Measurements from ENCODE around the gene GANAB. TPM values are rescaled to one million over a fixed set of nuclear protein-coding genes. Genes with fewer than 3 reads are reported as not detected.

The GANAB gene
- total and polyA plus RNA-seq, 4 donors, result 104 to 266 (median 168) TPM

DNA sequence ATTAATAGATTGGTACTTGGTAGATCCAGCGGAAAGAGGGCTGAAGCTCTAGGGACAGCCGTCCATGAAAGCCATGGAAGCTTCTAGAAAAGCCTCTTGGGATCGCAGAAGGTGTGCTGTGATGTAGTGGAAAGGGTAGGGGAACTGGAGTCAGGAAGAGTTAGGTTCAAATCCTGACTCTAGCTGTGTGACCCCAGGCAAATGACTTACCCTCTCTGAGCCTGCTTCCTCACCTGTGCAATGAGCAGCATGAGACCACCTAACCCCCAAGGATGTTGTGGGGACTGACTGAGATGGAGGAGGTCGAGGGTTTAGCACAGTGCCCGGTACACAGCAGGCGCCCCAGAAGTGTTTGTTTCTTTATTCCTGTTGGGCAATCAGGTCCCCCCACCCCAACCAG lies 36.0 kb downstream of the GANAB start:
- H3K27ac ChIP-seq (ENCODE audit: low read depth in 1 of 2, low read length in 1 of 2), result peak overlapping the region in 1 of 2 donors; percentile 17
- no peak for ATAC-seq (ENCODE audit: insufficient read depth, low FRiP score)
- no peak for DNase-seq
- peaks cover 0 to 31% (median 8%) of the 10 kb centered on the region in 4 donors for H3K36me3 ChIP-seq (ENCODE audit: control insufficient read depth in 4 of 4, insufficient read depth in 4 of 4, low read length in 4 of 4)
- TF ChIP-seq, protein P1, sequence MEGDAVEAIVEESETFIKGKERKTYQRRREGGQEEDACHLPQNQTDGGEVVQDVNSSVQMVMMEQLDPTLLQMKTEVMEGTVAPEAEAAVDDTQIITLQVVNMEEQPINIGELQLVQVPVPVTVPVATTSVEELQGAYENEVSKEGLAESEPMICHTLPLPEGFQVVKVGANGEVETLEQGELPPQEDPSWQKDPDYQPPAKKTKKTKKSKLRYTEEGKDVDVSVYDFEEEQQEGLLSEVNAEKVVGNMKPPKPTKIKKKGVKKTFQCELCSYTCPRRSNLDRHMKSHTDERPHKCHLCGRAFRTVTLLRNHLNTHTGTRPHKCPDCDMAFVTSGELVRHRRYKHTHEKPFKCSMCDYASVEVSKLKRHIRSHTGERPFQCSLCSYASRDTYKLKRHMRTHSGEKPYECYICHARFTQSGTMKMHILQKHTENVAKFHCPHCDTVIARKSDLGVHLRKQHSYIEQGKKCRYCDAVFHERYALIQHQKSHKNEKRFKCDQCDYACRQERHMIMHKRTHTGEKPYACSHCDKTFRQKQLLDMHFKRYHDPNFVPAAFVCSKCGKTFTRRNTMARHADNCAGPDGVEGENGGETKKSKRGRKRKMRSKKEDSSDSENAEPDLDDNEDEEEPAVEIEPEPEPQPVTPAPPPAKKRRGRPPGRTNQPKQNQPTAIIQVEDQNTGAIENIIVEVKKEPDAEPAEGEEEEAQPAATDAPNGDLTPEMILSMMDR (IDR thresholded peaks at IDR 0.05; ENCODE audit: control extremely low read depth, extremely low read depth), result no peak
- 81 to 88% methylated on average over 6 of the region's 6 CpGs for WGBS, 2 donors
- H3K27me3 ChIP-seq (ENCODE audit: control insufficient read depth in 3 of 3, insufficient read depth in 3 of 3, low read length in 2 of 3), result no peaks in the 10 kb centered on the region
- no peak overlapping the region for H3K4me3 ChIP-seq
- H3K4me1 ChIP-seq (ENCODE audit: control insufficient read depth in 5 of 5, insufficient read depth in 5 of 5, low read length in 5 of 5), result peaks cover 0 to 15% (median 6%) of the 10 kb centered on the region in 5 donors
- no peaks in the 10 kb centered on the region for H3K9me3 ChIP-seq (ENCODE audit: control insufficient read depth in 4 of 4, insufficient read depth in 3 of 4, low read length in 3 of 4)
- no peak overlapping the region for H3K9ac ChIP-seq (ENCODE audit: insufficient read depth in 1 of 2, low read length in 2 of 2)

GRCh38 chr11:62608776-62609175 lies 37.6 kb downstream of the GANAB start:
- Histone ChIP-seq H3K4me1 (ENCODE audit: control insufficient read depth in 5 of 5, insufficient read depth in 5 of 5, low read length in 5 of 5) (peaks cover 0 to 15% (median 6%) of the 10 kb centered on the region in 5 donors), H3K27me3 (ENCODE audit: control insufficient read depth in 3 of 3, insufficient read depth in 3 of 3, low read length in 2 of 3) (no peaks in the 10 kb centered on the region), H3K4me3 (no peak overlapping the region), H3K9ac (ENCODE audit: insufficient read depth in 1 of 2, low read length in 2 of 2) (no peak overlapping the region), H3K36me3 (ENCODE audit: control insufficient read depth in 4 of 4, insufficient read depth in 4 of 4, low read length in 4 of 4) (peaks cover 0 to 38% (median 18%) of the 10 kb centered on the region in 4 donors), H3K9me3 (ENCODE audit: control insufficient read depth in 4 of 4, insufficient read depth in 3 of 4, low read length in 3 of 4) (no peaks in the 10 kb centered on the region), H3K27ac (ENCODE audit: low read depth in 1 of 2, low read length in 1 of 2) (no peak overlapping the region)
- DNase-seq (no peak), ATAC-seq (ENCODE audit: insufficient read depth, low FRiP score) (no peak)
- TF ChIP-seq, protein P1 (IDR thresholded peaks at IDR 0.05; ENCODE audit: control extremely low read depth, extremely low read depth), result no peak
- WGBS, 2 donors, result 94 to 97% methylated on average over 12 of the region's 12 CpGs

DNA sequence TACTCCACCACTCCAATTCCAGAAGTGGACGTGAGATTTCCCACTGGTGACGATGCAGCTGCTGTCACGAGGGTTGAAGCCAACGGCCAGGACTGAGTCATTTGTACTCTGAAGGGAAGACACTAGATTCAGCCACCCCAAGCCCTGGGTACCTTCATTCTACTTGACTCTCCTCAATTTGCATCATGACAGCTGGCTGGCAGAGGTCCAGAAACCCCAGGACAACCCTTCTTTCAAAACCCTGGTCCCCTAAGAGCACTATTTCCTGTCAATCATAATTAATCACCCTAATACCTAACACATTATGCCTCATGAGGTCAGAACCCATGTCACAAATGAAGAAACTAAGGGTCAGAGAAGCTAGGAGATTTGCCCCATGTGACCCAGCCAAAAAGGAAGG lies 38.7 kb downstream of the GANAB start:
- no peak for DNase-seq
- H3K27ac ChIP-seq (ENCODE audit: low read depth in 1 of 2, low read length in 1 of 2), result no peak overlapping the region
- peaks cover 0 to 40% (median 18%) of the 10 kb centered on the region in 4 donors for H3K36me3 ChIP-seq (ENCODE audit: control insufficient read depth in 4 of 4, insufficient read depth in 4 of 4, low read length in 4 of 4)

More for the DNA sequence above, 38.7 kb downstream of the GANAB start:
- Histone ChIP-seq H3K4me1 (ENCODE audit: control insufficient read depth in 5 of 5, insufficient read depth in 5 of 5, low read length in 5 of 5) (peaks cover 0 to 19% (median 10%) of the 10 kb centered on the region in 5 donors), H3K4me3 (no peak overlapping the region), H3K9ac (ENCODE audit: insufficient read depth in 1 of 2, low read length in 2 of 2) (no peak overlapping the region), H3K27me3 (ENCODE audit: control insufficient read depth in 3 of 3, insufficient read depth in 3 of 3, low read length in 2 of 3) (no peaks in the 10 kb centered on the region), H3K9me3 (ENCODE audit: control insufficient read depth in 4 of 4, insufficient read depth in 3 of 4, low read length in 3 of 4) (no peaks in the 10 kb centered on the region)
- no peak for ATAC-seq (ENCODE audit: insufficient read depth, low FRiP score)
- TF ChIP-seq, protein P1 (IDR thresholded peaks at IDR 0.05; ENCODE audit: control extremely low read depth, extremely low read depth), result no peak
- 71 to 77% methylated on average over 4 of the region's 4 CpGs for WGBS, 2 donors
